Activated T-helper 2 cell treated with anti-CD3 and anti-CD28 coated beads, Interferon-gamma antibody, Interleukin-2, Interleukin-4, amounts not matched to agents 10 μg/mL and 5 μg/mL and 100 μg/mL, durations not matched to agents 14 hours and 24 hours and 36 hours (primary cell): ENCODE measurements around the gene COMT. TPM values are rescaled to one million over a fixed set of nuclear protein-coding genes. Genes with fewer than 3 reads are reported as not detected.
"Not testable (repeated sequence)": the region's sequence is repeated elsewhere in the genome, so short reads cannot be mapped to it uniquely, and the experiment has no call there.

Experiments used
- DNase-seq: peaks from one replicate; pipeline ENCODE4 v3.0.0; 2021; ENCODE audit warnings: low spot score
- H3K27ac Mint-ChIP-seq: one replicate; pipeline ENCODE4 v1.8.0; 2021; ENCODE audit warnings: mixed read lengths
- H3K27me3 Mint-ChIP-seq: one replicate; pipeline ENCODE4 v1.8.0; 2021; ENCODE audit warnings: low read depth, mixed read lengths
- H3K36me3 Mint-ChIP-seq: one replicate; pipeline ENCODE4 v1.8.0; 2021; ENCODE audit warnings: low read depth, mixed read lengths
- H3K4me1 Mint-ChIP-seq: one replicate; pipeline ENCODE4 v1.8.0; 2021; ENCODE audit warnings: low read depth, mixed read lengths
- H3K4me3 Mint-ChIP-seq: one replicate; pipeline ENCODE4 v1.8.0; 2021; ENCODE audit warnings: low read depth, mild to moderate bottlenecking, moderate library complexity, mixed read lengths
- H3K9me3 Mint-ChIP-seq: one replicate; pipeline ENCODE4 v1.8.0; 2021; ENCODE audit warnings: mixed read lengths
- intact Hi-C: fragments of 100-400 bp; cut with micrococcal nuclease; formaldehyde crosslinking; loops from one replicate; pipeline ENCODE4 v1.15.1; 2023
- total RNA-seq: library from RNA; stranded (reverse); gene quantifications from 2 replicates; pipeline ENCODE4 v1.2.3, GENCODE V29; 2022

Gene COMT
- total RNA-seq, 1 donor from 2014 or later, result 93.4 TPM

- H3K27ac Mint-ChIP-seq, H3K27me3 Mint-ChIP-seq, H3K36me3 Mint-ChIP-seq, H3K4me1 Mint-ChIP-seq, H3K9me3 Mint-ChIP-seq, DNase-seq, intact Hi-C loops, H3K4me3 Mint-ChIP-seq: not testable (repeated sequence)
Measured at GRCh38 chr22:19926028-19926427, 15.5 kb upstream of the COMT start.

DNA sequence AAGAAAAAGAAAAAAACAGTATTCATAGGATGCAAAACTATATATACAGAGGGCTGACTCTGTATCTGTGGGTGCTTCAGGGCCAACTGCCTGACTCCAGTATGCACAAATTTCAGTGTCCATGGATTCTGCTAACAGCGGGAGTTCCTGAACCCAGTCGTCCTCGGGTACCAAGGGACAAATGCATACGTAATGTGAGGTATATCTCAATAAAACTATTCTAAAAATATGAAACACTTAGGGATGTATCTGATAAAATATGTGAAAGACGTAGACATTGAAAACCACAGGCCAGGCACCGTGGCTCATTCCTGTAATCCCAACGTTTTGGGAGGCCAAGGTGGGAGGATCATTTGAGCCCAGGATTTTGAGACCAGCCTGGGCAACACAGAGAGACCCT is 13.9 kb upstream of the COMT start:
- H3K27me3 Mint-ChIP-seq, result no peaks in the 10 kb centered on the region
- no peak overlapping the region for H3K27ac Mint-ChIP-seq
- intact Hi-C loops, result no loop called here
- no peaks in the 10 kb centered on the region for H3K36me3 Mint-ChIP-seq
- peaks cover 2% of the 10 kb centered on the region for H3K4me1 Mint-ChIP-seq
- no peaks in the 10 kb centered on the region for H3K9me3 Mint-ChIP-seq
- no peak overlapping the region for H3K4me3 Mint-ChIP-seq
- no peak for DNase-seq

- Mint-ChIP-seq H3K27ac (no peak overlapping the region), H3K4me1 (peaks cover 2% of the 10 kb centered on the region), H3K27me3 (no peaks in the 10 kb centered on the region), H3K36me3 (no peaks in the 10 kb centered on the region), H3K4me3 (no peak overlapping the region), H3K9me3 (no peaks in the 10 kb centered on the region)
- no peak for DNase-seq
- intact Hi-C loops, result no loop called here
Measured at GRCh38 chr22:19928207-19928606, 13.4 kb upstream of the COMT start.

- Mint-ChIP-seq H3K4me3 (no peak overlapping the region), H3K27me3 (no peaks in the 10 kb centered on the region), H3K4me1 (peaks cover 2% of the 10 kb centered on the region), H3K36me3 (no peaks in the 10 kb centered on the region), H3K27ac (no peak overlapping the region), H3K9me3 (no peaks in the 10 kb centered on the region)
- intact Hi-C loops, result no loop called here
- DNase-seq, result no peak
Measured at GRCh38 chr22:19929586-19930550, 11.7 kb upstream of the COMT start.

DNA sequence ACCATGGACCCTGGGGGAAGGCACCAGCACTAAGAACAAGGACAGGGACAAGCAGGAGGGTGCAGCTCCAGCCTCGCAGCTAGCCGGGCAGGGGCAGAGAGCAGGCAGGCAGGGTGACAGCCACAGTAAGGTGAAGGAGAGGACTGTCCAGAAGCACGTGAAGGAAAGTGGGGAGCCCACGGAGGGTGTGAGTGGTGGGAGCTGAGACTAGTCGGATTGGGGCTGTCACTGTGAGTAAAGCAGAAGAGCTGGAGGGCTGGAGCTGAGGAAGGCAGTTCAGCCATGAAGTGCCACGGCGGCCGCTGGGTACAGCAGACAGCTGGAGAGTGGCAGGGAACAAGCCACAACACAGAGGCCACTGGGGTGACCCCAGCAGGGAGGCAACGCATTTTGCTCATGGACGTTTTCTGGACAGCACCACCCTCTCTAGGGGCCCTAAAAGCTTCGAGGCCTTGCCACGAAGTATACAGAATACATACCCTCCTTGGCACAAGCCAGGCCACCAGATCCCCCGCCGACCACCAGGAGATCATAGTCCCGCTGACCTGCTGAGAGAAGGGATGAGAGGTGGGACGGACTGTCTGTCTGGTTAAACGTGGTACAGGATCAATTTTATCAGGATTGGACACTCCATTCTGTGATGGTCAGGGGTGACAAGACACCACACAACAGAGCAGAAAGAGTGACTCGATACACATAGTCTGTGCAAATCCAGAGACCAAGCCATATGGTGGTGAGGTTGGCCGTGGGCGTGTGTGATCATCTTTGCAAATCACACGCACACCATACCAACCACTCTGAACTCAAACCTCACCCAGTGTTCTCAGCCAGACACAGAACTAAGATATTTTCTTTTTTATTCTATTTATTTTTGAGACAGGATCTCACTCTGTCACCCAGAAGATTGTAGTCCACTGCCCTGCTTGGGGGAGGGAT is 10.8 kb upstream of the COMT start:
- H3K27ac Mint-ChIP-seq, result no peak overlapping the region
- intact Hi-C loops, result no loop called here
- peaks cover 7% of the 10 kb centered on the region for H3K9me3 Mint-ChIP-seq
- no peaks in the 10 kb centered on the region for H3K27me3 Mint-ChIP-seq
- peaks cover 5% of the 10 kb centered on the region for H3K36me3 Mint-ChIP-seq
- H3K4me3 Mint-ChIP-seq, result no peak overlapping the region
- peaks cover 2% of the 10 kb centered on the region for H3K4me1 Mint-ChIP-seq
- no peak for DNase-seq

DNA sequence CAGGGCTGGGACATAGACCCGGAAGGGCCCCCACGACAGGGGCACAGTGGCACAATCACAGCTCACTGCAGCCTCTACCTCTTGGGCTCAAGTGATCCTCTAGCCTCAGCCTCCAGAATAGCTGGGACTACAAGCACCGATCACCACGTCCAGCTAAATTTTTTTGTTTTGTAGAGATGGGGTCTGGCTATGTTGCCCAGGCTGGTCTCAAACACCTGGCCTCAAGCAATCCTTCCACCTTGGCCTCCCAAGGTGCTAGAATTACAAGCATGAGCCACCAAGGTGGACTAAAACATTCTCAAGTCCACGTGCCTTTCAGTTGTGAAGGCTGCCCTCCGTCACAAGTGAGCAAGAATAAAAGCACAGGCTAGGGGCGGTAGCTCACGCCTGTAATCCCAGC is 10.1 kb upstream of the COMT start:
- Mint-ChIP-seq H3K4me3 (no peak overlapping the region), H3K36me3 (peaks cover 12% of the 10 kb centered on the region), H3K27ac (no peak overlapping the region), H3K4me1 (peaks cover 2% of the 10 kb centered on the region), H3K27me3 (no peaks in the 10 kb centered on the region), H3K9me3 (peaks cover 13% of the 10 kb centered on the region)
- intact Hi-C loops, result no loop called here
- no peak for DNase-seq

DNA sequence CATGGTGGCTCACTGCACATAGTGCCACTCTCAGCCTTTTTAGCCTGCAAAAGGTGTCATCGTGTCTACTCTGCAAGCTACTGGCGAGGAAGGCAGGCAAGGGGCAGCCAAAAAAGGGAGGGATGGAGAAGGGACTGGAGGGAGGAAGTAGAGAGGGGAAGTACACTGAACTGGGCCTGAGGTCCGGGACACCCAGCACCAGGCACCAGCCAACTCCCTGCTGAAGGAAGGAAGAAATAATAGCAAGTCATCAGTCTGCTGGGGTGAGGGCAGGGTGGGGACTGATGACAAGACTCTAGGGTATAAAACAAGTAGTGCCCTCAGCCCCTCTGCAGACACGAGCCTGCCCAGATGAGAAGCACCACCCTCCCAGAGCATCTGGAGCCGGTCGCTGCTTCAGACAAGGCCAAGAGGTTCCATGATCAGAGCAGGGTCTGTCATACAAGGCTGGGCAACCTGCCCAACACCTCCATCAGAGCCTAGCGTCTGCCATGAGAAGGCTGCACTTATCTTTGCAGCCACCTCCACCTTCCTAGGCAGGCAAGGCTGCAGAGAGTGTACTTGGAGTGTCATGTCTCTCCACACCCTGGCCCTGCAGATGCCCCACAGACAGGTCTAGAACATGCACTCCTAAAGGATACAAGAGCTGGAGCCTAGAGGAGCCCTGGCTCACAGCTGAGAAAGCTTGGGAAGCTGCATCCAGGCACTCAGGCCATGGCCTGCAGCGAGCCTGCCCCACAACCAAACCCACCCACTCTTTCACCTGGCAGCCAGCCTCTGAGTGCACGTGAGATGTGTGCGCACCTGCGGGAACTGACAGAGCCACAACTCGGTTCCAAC is 9.0 kb upstream of the COMT start:
- DNase-seq, result no peak
- Mint-ChIP-seq H3K9me3 (peaks cover 16% of the 10 kb centered on the region), H3K36me3 (peaks cover 17% of the 10 kb centered on the region), H3K27me3 (no peaks in the 10 kb centered on the region), H3K4me3 (no peak overlapping the region), H3K27ac (no peak overlapping the region), H3K4me1 (peaks cover 2% of the 10 kb centered on the region)
- intact Hi-C loops, result no loop called here

GRCh38 chr22:19933341-19934241 is 8.0 kb upstream of the COMT start:
- DNase-seq, result no peak
- intact Hi-C loops, result no loop called here
- Mint-ChIP-seq H3K4me3 (no peak overlapping the region), H3K36me3 (peaks cover 22% of the 10 kb centered on the region), H3K4me1 (peaks cover 2% of the 10 kb centered on the region), H3K27me3 (no peaks in the 10 kb centered on the region), H3K27ac (no peak overlapping the region), H3K9me3 (peaks cover 16% of the 10 kb centered on the region)

- H3K4me1 Mint-ChIP-seq, H3K27me3 Mint-ChIP-seq, H3K27ac Mint-ChIP-seq, DNase-seq, H3K4me3 Mint-ChIP-seq, intact Hi-C loops: not testable (repeated sequence)
- Mint-ChIP-seq H3K36me3 (peaks cover 22% of the 10 kb centered on the region), H3K9me3 (peaks cover 16% of the 10 kb centered on the region)
Measured at GRCh38 chr22:19935123-19935718, 6.4 kb upstream of the COMT start.

DNA sequence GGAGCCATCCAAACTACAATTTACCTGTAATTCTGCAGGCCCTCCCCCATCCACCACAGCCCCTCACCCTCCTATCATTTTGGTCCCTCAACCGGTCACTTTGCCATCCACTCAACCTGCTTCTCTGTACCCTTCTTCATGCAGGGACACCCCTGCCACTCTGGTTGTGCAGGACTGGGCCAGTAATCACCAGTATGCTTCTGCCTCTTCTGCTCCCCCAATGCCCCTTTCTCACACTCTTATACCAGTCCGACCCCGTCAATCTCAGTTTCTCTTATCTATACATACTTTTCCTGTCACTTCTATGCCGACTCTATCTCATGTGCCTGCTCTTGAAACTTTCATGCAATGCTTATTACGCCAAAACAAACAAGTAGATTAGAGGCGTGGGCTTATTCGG is 5.1 kb upstream of the COMT start:
- Mint-ChIP-seq H3K9me3 (peaks cover 16% of the 10 kb centered on the region), H3K4me3 (no peak overlapping the region), H3K27me3 (no peaks in the 10 kb centered on the region), H3K36me3 (peaks cover 22% of the 10 kb centered on the region), H3K4me1 (peaks cover 10% of the 10 kb centered on the region), H3K27ac (no peak overlapping the region)
- no peak for DNase-seq
- intact Hi-C loops, result no loop called here

GRCh38 chr22:19937616-19938473 is 3.7 kb upstream of the COMT start:
- Mint-ChIP-seq H3K27ac (no peak overlapping the region), H3K4me1 (peaks cover 15% of the 10 kb centered on the region), H3K27me3 (no peaks in the 10 kb centered on the region), H3K4me3 (no peak overlapping the region), H3K36me3 (peaks cover 26% of the 10 kb centered on the region), H3K9me3 (peaks cover 16% of the 10 kb centered on the region)
- DNase-seq, result no peak
- intact Hi-C loops, result no loop called here
